H1 (cell line): ENCODE measurements around the gene CCDC148. TPM values are rescaled to one million over a fixed set of nuclear protein-coding genes. Genes with fewer than 3 reads are reported as not detected.
"Not testable (repeated sequence)": the region's sequence is repeated elsewhere in the genome, so short reads cannot be mapped to it uniquely, and the experiment has no call there.

Experiments used
- CTCF ChIA-PET: fragments of 300-600 bp; sonication (Branson Sonifier 250); formaldehyde crosslinking; loops from one replicate; lab custom pipeline; 2021; ENCODE audit not compliant: partially characterized antibody; lab: Charles Lee
- POLR2A ChIA-PET: fragments of 300-600 bp; sonication (Branson Sonifier 250); formaldehyde crosslinking; loops from one replicate; lab custom pipeline; 2021; ENCODE audit warnings: inconsistent platforms; ENCODE audit not compliant: partially characterized antibody; lab: Charles Lee
- DNase-seq, 2 experiments: peaks; one replicate each; pipeline versions ENCODE4 v3.0.0 to v3.0.0-alpha.2; 2010 to 2022; ENCODE audit warnings: low spot score in 2 of 2, low read depth in 1 of 2, mixed read lengths in 1 of 2
- FAIRE-seq: peaks from 2 replicates; lab custom pipeline; 2011; peaks lifted over from hg19 to GRCh38; lab: Jason Lieb, UNC
- H2AFZ ChIP-seq: 2 replicates; pipeline ENCODE4 v1.8.1; 2012; ENCODE audit warnings: low read length, inconsistent platforms
- H2AK5ac ChIP-seq: 2 replicates; pipeline ENCODE4 v1.6.1; 2013; ENCODE audit warnings: low read depth, low read length
- H2BK120ac ChIP-seq: replicated peaks from 2 replicates; pipeline ENCODE3; 2013; ENCODE audit warnings: low read depth, low read length, inconsistent platforms
- H2BK12ac ChIP-seq: 2 replicates; pipeline ENCODE4 v1.6.1; 2013; ENCODE audit warnings: low read depth, low read length
- H2BK15ac ChIP-seq: 2 replicates; pipeline ENCODE4 v1.6.1; 2013; ENCODE audit warnings: low read length
- H2BK20ac ChIP-seq: 2 replicates; pipeline ENCODE4 v1.6.1; 2013; ENCODE audit warnings: low read length
- H2BK5ac ChIP-seq: 2 replicates; pipeline ENCODE4 v1.6.1; 2013; ENCODE audit warnings: low read depth, low read length
- H3K14ac ChIP-seq: 2 replicates; pipeline ENCODE4 v1.6.1; 2013; ENCODE audit warnings: inconsistent platforms; ENCODE audit not compliant: insufficient read length
- H3K18ac ChIP-seq: 2 replicates; pipeline ENCODE4 v1.6.1; 2013; ENCODE audit warnings: low read length; ENCODE audit errors: extremely low read depth
- H3K23ac ChIP-seq: 2 replicates; pipeline ENCODE4 v1.6.1; 2013; ENCODE audit warnings: inconsistent platforms; ENCODE audit not compliant: insufficient read length
- H3K23me2 ChIP-seq: 2 replicates; pipeline ENCODE4 v1.6.1; 2013; ENCODE audit warnings: low read depth, low read length
- H3K27ac ChIP-seq: 2 replicates; pipeline ENCODE4 v1.6.1; 2011; ENCODE audit warnings: low read depth, low read length, inconsistent platforms
- H3K27me3 ChIP-seq, 4 experiments: replicated peaks in 1 of 4; 1 replicate in 1 of 4; 2 replicates in 3 of 4; pipeline versions ENCODE4 v1.6.1 to v1.8.1; 2011 to 2013; ENCODE audit warnings: low read length in 3 of 4, mild to moderate bottlenecking in 3 of 4, inconsistent platforms in 2 of 4, mixed read lengths in 2 of 4, moderate library complexity in 1 of 4; ENCODE audit not compliant: control insufficient read depth in 3 of 4, insufficient read depth in 3 of 4; ENCODE audit errors: extremely low read depth in 1 of 4
- H3K36me3 ChIP-seq, 4 experiments: 2 replicates each; pipeline versions ENCODE4 v1.6.1 to v1.8.1; 2011 to 2013; ENCODE audit warnings: mild to moderate bottlenecking in 4 of 4, low read length in 3 of 4, moderate library complexity in 2 of 4, control low read depth in 1 of 4, inconsistent platforms in 1 of 4; ENCODE audit not compliant: insufficient read depth in 4 of 4, control insufficient read depth in 2 of 4
- H3K4ac ChIP-seq: replicated peaks from 2 replicates; pipeline ENCODE3; 2013; ENCODE audit warnings: low read length, low read depth, mixed read lengths, inconsistent platforms; ENCODE audit not compliant: insufficient read length
- H3K4me1 ChIP-seq, 4 experiments: replicated peaks in 1 of 4; 1 replicate in 1 of 4; 2 replicates in 3 of 4; pipeline versions ENCODE4 v1.6.1 to v1.8.1; 2011 to 2013; ENCODE audit warnings: low read length in 3 of 4, inconsistent platforms in 2 of 4, mixed read lengths in 1 of 4; ENCODE audit not compliant: insufficient read depth in 4 of 4, control insufficient read depth in 3 of 4
- H3K4me2 ChIP-seq, 2 experiments: 2 replicates each; pipeline versions ENCODE4 v1.6.1 to v1.8.1; 2011 to 2013; ENCODE audit warnings: low read depth in 2 of 2, low read length in 2 of 2, control low read depth in 1 of 2, inconsistent platforms in 1 of 2, mild to moderate bottlenecking in 1 of 2; ENCODE audit not compliant: insufficient read depth in 1 of 2
- H3K4me3 ChIP-seq, 4 experiments: fragments of 200-600, 300-600 bp in 1 of 4; sonication (generic), shearing (Covaris generic), sonication (Bioruptor Twin) in 1 of 4; 2 replicates each; pipeline versions ENCODE4 v1.5.1 to v1.8.1; 2011 to 2016; ENCODE audit warnings: low read length in 4 of 4, low read depth in 3 of 4, control low read depth in 2 of 4, inconsistent platforms in 2 of 4, mild to moderate bottlenecking in 2 of 4, mixed read lengths in 1 of 4, moderate library complexity in 1 of 4; ENCODE audit not compliant: insufficient read depth in 2 of 4; ENCODE audit errors: extremely low read depth in 1 of 4
- H3K56ac ChIP-seq: replicated peaks from 2 replicates; pipeline ENCODE3; 2013; ENCODE audit warnings: low read depth, mild to moderate bottlenecking, mixed read lengths, low read length, inconsistent platforms; ENCODE audit not compliant: insufficient read length
- H3K79me1 ChIP-seq: 2 replicates; pipeline ENCODE4 v1.6.1; 2013; ENCODE audit warnings: low read depth, low read length, control low read depth
- H3K79me2 ChIP-seq, 2 experiments: 2 replicates each; pipeline versions ENCODE4 v1.6.1 to v1.8.1; 2012 to 2013; ENCODE audit warnings: low read length in 2 of 2, mild to moderate bottlenecking in 2 of 2, inconsistent platforms in 1 of 2; ENCODE audit not compliant: insufficient read depth in 2 of 2, control insufficient read depth in 1 of 2
- H3K9ac ChIP-seq, 4 experiments: replicated peaks in 1 of 4; 1 replicate in 1 of 4; 2 replicates in 3 of 4; pipeline versions ENCODE4 v1.6.1 to v1.8.1; 2011 to 2013; ENCODE audit warnings: low read depth in 3 of 4, low read length in 3 of 4, control low read depth in 2 of 4, mild to moderate bottlenecking in 2 of 4, moderate library complexity in 2 of 4, inconsistent platforms in 1 of 4; ENCODE audit errors: extremely low read depth in 1 of 4
- H3K9me3 ChIP-seq, 2 experiments: 2 replicates each; pipeline versions ENCODE4 v1.6.1 to v1.8.1; 2012 to 2013; ENCODE audit warnings: mild to moderate bottlenecking in 2 of 2, moderate library complexity in 2 of 2, control low read depth in 1 of 2, inconsistent platforms in 1 of 2, low read depth in 1 of 2, low read length in 1 of 2, mixed read lengths in 1 of 2; ENCODE audit not compliant: insufficient read depth in 2 of 2
- H4K20me1 ChIP-seq, 2 experiments: replicated peaks in 1 of 2; 2 replicates each; pipeline versions ENCODE3 to v1.8.1; 2011 to 2013; ENCODE audit warnings: inconsistent platforms in 2 of 2, low read length in 2 of 2, mild to moderate bottlenecking in 1 of 2; ENCODE audit not compliant: insufficient read depth in 2 of 2, control insufficient read depth in 1 of 2
- H4K5ac ChIP-seq: 2 replicates; pipeline ENCODE4 v1.6.1; 2013; ENCODE audit warnings: low read length, low read depth, mixed read lengths, inconsistent platforms; ENCODE audit not compliant: insufficient read length
- H4K8ac ChIP-seq: 2 replicates; pipeline ENCODE4 v1.8.0; 2013; ENCODE audit warnings: mild to moderate bottlenecking, moderate library complexity, low read length, inconsistent platforms; ENCODE audit not compliant: insufficient read depth; ENCODE audit errors: extremely low read depth
- H4K91ac ChIP-seq: replicated peaks from 2 replicates; pipeline ENCODE3; 2013; ENCODE audit warnings: low read length, mixed read lengths, inconsistent platforms; ENCODE audit not compliant: insufficient read length
- ATF2 ChIP-seq: IDR thresholded peaks from 2 replicates; pipeline ENCODE4 v1.6.1; 2012; ENCODE audit warnings: low read length, inconsistent platforms
- CBX5 ChIP-seq: fragments of 300-800, 300-1000 bp; sonication (generic); IDR thresholded peaks from 2 replicates; pipeline ENCODE4 v1.7.1; 2016; ENCODE audit warnings: antibody characterized with exemption, low read length, low read depth
- EZH2 ChIP-seq: fragments of 200-600 bp; sonication (generic); IDR thresholded peaks from 2 replicates; pipeline ENCODE4 v1.7.1; 2012; ENCODE audit warnings: low read depth, mild to moderate bottlenecking, moderate library complexity, low read length, inconsistent platforms; ENCODE audit not compliant: severe bottlenecking
- HDAC6 ChIP-seq: IDR thresholded peaks from one replicate; pipeline ENCODE4 v1.7.1; 2012; ENCODE audit warnings: low read depth, mild to moderate bottlenecking, inconsistent platforms, low read length, moderate library complexity
- RXRA ChIP-seq: IDR thresholded peaks from 2 replicates; pipeline ENCODE4 v1.6.1; 2011; ENCODE audit warnings: low read depth, mild to moderate bottlenecking, low read length, moderate library complexity; ENCODE audit not compliant: insufficient read depth
- SIRT6 ChIP-seq: IDR thresholded peaks from one replicate; pipeline ENCODE4 v1.7.1; 2012; ENCODE audit warnings: low read length, inconsistent platforms
- SP2 ChIP-seq: IDR thresholded peaks from 2 replicates; pipeline ENCODE4 v1.6.1; 2012; ENCODE audit warnings: mild to moderate bottlenecking, low read length, inconsistent platforms
- TBP ChIP-seq: IDR thresholded peaks from 2 replicates; pipeline ENCODE4 v1.6.1; 2011; ENCODE audit warnings: low read depth, low read length, improper control_type of control experiment
- WGBS, 2 experiments: shearing (Covaris generic) in 1 of 2; methylation state at CpG; one replicate each; pipeline versions ENCODE4 v1.1.6 to v1.1.7; 2013 to 2015; ENCODE audit warnings: low lambda C conversion rate in 2 of 2, mixed read lengths in 2 of 2, inconsistent platforms in 1 of 2, low coverage in 1 of 2, missing lambda C conversion rate in 1 of 2; ENCODE audit not compliant: insufficient replicate concordance in 2 of 2, insufficient coverage in 1 of 2, insufficient read length in 1 of 2; ENCODE audit errors: extremely low coverage in 1 of 2, missing lambda C conversion rate in 1 of 2; 5-methylcytosine and 5-hydroxymethylcytosine counted together
- polyA plus RNA-seq, 7 experiments: library from polyadenylated mRNA; depleted of rRNA in 3 of 7; stranded (reverse) in 5 of 7; unstranded in 2 of 7; fragments of >200 nt in 5 of 7; fragments of 200-250 nt in 2 of 7; gene quantifications; 1 replicate in 5 of 7; 2 replicates in 1 of 7; 4 replicates in 1 of 7; pipeline versions ENCODE4 v1.2.1 to v1.2.3, GENCODE V29; 2011 to 2013; ENCODE audit warnings: missing spikeins in 2 of 7, mixed read lengths in 2 of 7
- total RNA-seq: library from RNA; stranded (reverse); fragmentation: NEBNext Ultra II Directional; extraction: Animal tissue kit (Norgen Biotek cat#: 25700); gene quantifications from 2 replicates; pipeline ENCODE4 v1.2.1, GENCODE V29; 2021
- TF ChIP-seq, protein P1 (sequence below): IDR thresholded peaks from 2 replicates; pipeline ENCODE4 v1.6.1; 2011; ENCODE audit warnings: low read length, improper control_type of control experiment

CCDC148 gene
- total and polyA plus RNA-seq, 2 of the 8 experiments (the other 6 are each of a cell fraction or from before 2014, with no cell fraction given): 0.45 to 1.3 TPM

DNA sequence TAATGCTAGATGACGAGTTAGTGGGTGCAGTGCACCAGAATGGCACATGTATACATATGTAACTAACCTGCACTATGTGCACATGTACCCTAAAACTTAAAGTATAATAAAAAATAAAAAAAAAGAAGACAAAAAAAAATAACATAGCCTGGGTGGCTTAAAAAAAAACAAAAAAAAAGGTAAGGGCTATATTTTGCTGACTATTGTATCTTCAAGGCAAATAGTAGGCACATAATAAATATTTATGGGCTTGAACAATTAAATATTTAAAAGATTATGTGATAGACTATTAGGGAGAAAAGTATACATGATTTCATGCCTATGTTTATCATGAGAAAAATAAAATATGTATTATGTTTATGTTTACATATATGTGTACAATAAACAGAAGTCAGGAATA is 99.4 kb downstream of the CCDC148 start (continued):
- TF ChIP-seq SIRT6 (no peak), CBX5 (no peak), HDAC6 (no peak), TBP (no peak), ATF2 (no peak), RXRA (no peak), SP2 (no peak), EZH2 (no peak)
- TF ChIP-seq, protein P1, sequence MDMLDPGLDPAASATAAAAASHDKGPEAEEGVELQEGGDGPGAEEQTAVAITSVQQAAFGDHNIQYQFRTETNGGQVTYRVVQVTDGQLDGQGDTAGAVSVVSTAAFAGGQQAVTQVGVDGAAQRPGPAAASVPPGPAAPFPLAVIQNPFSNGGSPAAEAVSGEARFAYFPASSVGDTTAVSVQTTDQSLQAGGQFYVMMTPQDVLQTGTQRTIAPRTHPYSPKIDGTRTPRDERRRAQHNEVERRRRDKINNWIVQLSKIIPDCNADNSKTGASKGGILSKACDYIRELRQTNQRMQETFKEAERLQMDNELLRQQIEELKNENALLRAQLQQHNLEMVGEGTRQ: no peak

- 20% methylated on average over 2 of the region's 14 CpGs; no CpG with 5 or more reads in 1 of the 2 experiments for WGBS, 2 experiments
- H3K9me3 ChIP-seq, H3K9ac ChIP-seq, POLR2A ChIA-PET, H2AK5ac ChIP-seq, H2BK20ac ChIP-seq, DNase-seq, H3K27ac ChIP-seq, H2BK120ac ChIP-seq, H3K79me2 ChIP-seq, H3K14ac ChIP-seq, H3K56ac ChIP-seq, H4K8ac ChIP-seq, H2AFZ ChIP-seq, H2BK15ac ChIP-seq, H3K4me1 ChIP-seq, H3K36me3 ChIP-seq, H4K5ac ChIP-seq, FAIRE-seq, CTCF ChIA-PET, H4K20me1 ChIP-seq, H3K27me3 ChIP-seq, H4K91ac ChIP-seq, H3K23ac ChIP-seq, H3K79me1 ChIP-seq, H3K4me2 ChIP-seq, H3K4ac ChIP-seq, H2BK5ac ChIP-seq, H2BK12ac ChIP-seq, H3K4me3 ChIP-seq, H3K18ac ChIP-seq, H3K23me2 ChIP-seq: not testable (repeated sequence)
Observed at GRCh38 chr2:158351466-158351816, 105.1 kb downstream of the CCDC148 start.
